ENCODE measurements around the gene RETNLB. TPM values are rescaled to one million over a fixed set of nuclear protein-coding genes. Genes with fewer than 3 reads are reported as not detected.

RETNLB gene
- total RNA-seq, 1 experiment from 2014 or later: not detected

DNA sequence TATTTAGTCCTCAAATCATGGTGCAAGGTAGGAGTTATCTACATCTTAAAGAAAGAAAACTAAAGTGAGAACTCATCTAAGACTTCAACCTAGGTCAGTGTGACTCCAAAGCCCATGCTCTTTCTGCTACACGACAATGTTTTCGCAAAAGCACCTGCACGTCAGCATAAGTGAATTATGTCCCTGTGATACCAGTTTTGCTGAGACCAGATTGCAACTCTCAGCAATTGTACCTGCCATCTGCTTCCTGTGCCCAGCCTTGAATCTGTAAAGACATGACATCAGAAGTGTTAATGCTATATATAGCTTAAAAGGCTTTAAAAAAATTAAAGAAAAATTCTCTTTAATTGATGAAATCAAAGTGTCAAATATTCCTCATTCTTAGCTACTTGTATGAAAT lies 43.4 kb downstream of the RETNLB start:
- in situ Hi-C loops (cut with HindIII; ENCODE audit: low pct_unique_long_range_greater_than_20kb, low sequenced_read_pairs): no loop called here
- no peak for DNase-seq (ENCODE audit: low read depth, low spot score)

- in situ Hi-C loops (cut with HindIII; ENCODE audit: low pct_unique_long_range_greater_than_20kb, low sequenced_read_pairs): no loop called here
- DNase-seq (ENCODE audit: low read depth, low spot score): no peak
These were observed 44.1 kb downstream of the RETNLB start for GRCh38 chr3:108713009-108713516.

Small RNA genes lying within 50 kb of the gene (small RNA-seq; reads per million reads assigned to genes)
- gene AC092185.1: 0 reads per million in 2 experiments

Other genes with a start within 250 kb of the RETNLB start
- 0.05 TPM in 1 of 2 replicates, not detected in the other for gene MYH15, start 246.8 kb downstream of the RETNLB start, total RNA-seq (2014; rRNA removed; shearing (Covaris generic))
- gene CIP2A, start 168.0 kb downstream of the RETNLB start, total RNA-seq (2014; rRNA removed; shearing (Covaris generic)): 24.0 and 24.9 TPM in 2 replicates
- 15.5 and 18.0 TPM in 2 replicates for gene DZIP3, start 167.7 kb downstream of the RETNLB start, total RNA-seq (2014; rRNA removed; shearing (Covaris generic))
- gene TRAT1, start 65.4 kb upstream of the RETNLB start, total RNA-seq (2014; rRNA removed; shearing (Covaris generic)): not detected in 2 replicates
- not detected in 2 replicates for gene GUCA1C, start 196.5 kb upstream of the RETNLB start, total RNA-seq (2014; rRNA removed; shearing (Covaris generic))